Activated CD8-positive, alpha-beta memory T cell treated with anti-CD3 and anti-CD28 coated beads for 4 hours (primary cell): ENCODE results near the gene TNIK.

ENCODE experiments used
- DNase-seq, 2 donors: peaks; one replicate each; pipeline ENCODE4 v3.0.0-alpha.2; 2020; ENCODE audit warnings: low read depth in 2 of 2

Gene TNIK

DNA sequence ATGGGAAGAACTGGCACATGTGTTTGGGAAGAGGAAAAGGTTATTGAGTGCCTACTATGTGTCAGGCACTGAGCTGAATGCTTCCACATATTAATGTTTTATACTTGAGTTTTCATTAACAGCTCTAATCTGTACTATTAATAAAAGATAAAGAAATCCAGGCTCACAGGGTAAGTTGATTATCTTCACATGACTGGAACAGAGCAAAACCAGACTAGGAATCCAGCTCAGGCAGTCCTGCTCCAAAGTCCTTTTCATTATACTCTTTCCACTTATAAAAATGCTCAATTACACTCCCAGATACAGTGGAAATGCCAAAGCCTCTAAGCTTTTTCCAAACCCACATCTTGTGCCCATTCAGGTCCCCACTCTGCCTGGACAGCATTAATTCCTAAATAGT lies 97.6 kb downstream of the TNIK start:
- DNase-seq = no peak

DNA sequence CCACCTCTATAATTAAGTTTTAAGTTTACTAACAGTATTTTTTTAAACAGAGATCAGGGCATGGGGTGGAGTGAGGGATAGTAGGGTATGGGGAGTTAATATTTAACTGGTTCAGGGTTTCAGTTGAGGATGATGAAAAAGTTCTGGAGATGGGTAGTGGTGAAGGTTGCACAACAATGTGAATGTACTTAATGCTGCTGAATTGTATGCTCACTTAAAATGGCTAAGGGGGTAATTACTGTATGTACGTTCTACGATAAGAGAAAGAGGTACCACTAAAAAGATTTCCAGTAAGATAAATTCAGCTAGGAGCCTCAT lies 101.4 kb downstream of the TNIK start:
- no peak for DNase-seq

- DNase-seq = no peak
Observed at GRCh38 chr3:171358181-171358880, 101.9 kb downstream of the TNIK start.

DNA sequence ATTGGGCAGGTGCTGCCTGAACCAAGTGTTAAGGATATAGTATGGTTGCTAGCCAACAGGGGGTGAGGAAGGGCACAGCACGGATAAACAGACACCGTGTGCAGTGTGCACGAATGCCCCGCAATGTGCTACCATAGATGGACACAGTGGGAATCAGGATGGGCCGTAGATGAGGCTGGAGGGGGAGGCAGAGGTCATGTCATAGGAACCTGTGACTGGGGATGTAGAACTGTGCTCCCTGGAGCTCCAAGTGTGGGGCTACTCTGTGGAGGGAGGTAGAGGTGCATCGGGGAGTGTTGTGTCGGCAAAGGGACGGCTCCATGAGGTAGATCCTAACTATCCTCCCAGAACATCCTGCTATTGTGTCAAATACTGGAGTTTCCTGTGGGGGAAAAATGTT lies 102.5 kb downstream of the TNIK start:
- no peak for DNase-seq

- no peak for DNase-seq
Observed at GRCh38 chr3:171356251-171356650, 104.0 kb downstream of the TNIK start.

DNA sequence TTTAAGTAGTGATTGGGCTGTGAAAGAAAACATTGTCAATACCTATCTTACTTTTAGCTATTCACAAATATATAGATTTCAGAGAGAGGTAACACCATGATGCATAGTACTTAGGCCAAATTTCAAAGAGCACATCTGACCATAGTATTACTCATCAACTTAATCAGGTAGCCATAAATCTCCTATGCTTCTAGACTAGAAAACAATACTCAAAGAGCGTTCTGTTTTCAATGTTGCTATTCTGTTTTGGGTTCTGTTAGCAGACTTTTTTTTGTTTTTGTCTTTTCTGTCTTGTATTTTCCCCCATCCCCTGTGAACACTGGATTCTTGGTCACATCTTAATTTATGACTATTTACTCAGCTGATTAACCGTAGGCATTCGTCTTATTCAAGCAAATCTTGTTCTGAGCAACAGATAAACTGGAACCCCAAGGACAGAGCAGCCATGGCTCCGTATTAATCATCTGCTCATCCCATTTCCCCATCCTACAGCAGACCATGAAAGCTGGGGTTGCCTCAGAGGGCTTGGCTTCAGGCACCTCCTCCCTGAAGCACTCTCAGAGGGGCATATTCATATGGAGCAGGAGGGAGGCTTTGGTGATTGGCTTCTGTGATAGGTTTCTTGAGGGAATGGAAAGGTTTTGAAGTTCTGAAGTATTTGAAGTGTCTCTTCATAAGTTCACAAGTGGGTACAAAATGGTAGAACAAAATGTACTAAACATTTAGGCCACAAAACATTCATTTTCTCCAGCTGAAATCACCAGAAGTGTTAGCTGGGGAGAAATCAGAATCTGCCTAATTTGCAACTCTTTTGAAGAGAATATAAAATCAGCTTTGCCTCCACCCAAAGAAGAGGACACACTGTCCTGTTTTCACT lies 105.3 kb downstream of the TNIK start:
- no peak for DNase-seq

- DNase-seq = no peak
Observed at GRCh38 chr3:171354049-171354705, 106.0 kb downstream of the TNIK start.

- DNase-seq = no peak
Observed at GRCh38 chr3:171353423-171353822, 106.8 kb downstream of the TNIK start.

DNA sequence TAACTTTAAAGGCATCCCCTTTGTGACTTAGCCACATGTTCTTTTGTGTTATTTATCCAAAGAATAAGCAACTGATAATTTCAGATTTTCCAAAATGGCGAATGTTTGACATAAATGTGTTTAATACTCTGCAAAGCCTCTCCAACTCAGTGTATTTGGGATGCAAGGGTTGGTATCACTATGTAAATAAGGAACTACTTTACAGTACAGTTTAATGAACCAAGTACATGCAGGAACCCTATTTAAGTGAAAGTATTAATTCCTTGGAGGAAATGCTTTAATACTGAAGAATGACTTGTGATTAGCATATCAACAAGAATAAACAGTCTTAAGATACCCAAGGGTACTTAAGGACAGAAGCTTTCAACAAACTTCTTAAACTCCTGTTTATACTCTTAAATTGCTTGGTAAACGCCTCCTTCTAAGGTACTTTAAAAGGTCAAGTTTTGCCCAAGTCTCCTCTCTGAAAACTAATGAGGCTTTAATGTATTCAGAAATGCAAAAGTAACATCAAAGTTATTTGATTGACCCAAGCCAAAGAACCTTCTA lies 107.7 kb downstream of the TNIK start:
- no peak for DNase-seq

GRCh38 chr3:171351676-171352075 lies 108.5 kb downstream of the TNIK start:
- no peak for DNase-seq

- no peak for DNase-seq
Observed at GRCh38 chr3:171350364-171350763, 109.8 kb downstream of the TNIK start.

GRCh38 chr3:171349392-171349791 lies 110.8 kb downstream of the TNIK start:
- DNase-seq = no peak

DNA sequence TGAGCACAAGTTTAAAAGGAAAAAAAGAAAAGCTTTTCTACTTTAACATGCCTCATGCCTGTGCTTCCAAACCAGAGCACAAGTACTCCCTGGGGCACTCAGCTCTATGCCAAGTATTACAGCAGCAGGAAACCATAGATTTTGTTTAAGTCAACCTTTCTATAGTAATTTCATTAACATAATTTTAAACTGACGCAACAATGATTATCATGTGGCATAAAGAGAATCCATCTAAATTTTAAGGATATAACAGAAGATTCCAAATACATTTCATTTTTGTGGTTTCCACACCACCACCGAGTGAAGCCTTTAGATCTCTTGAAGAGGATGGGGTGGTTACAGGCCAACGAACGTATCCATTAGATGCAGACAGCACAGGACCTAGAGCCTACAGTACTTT lies 112.1 kb downstream of the TNIK start:
- DNase-seq = no peak

- DNase-seq = no peak
Observed at GRCh38 chr3:171347301-171348039, 112.7 kb downstream of the TNIK start.

DNA sequence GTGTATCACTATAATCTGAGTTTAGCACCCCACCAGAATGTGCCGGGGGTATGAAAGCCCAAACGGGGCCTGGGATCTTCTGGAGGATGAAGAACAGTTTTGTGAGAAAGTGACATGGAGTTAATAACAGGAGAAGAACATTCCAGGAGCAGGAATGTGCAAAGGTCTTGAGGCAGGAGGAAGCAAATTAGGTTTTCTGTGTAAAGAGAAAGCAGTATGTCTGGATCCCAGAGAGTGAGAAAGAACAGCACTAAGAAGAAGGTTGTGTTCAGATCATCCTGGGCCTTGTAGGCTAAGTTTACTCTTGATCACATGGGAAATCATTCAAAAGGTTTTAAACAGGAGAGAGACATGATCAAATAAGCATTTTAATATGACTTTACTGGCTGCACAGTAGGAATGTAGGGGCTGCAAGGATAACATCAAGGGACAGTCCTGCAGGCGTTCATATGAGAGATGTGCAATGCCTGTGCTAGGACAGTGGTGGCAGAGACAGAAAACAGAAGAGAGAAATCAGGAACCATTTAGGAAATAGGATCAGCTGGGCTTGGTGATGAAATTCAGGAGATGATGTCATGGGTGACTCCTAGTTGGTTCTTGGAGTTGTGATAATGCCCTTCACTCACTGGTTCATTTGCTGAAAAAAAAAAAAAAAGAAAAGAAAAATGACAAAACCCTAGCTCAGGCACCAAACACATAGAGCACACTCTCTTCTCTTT lies 113.5 kb downstream of the TNIK start:
- no peak for DNase-seq

GRCh38 chr3:171346019-171346418 lies 114.2 kb downstream of the TNIK start:
- no peak for DNase-seq

GRCh38 chr3:171345107-171345843 lies 114.9 kb downstream of the TNIK start:
- DNase-seq = no peak

GRCh38 chr3:171343693-171344092 lies 116.5 kb downstream of the TNIK start:
- DNase-seq = no peak

GRCh38 chr3:171342783-171343420 lies 117.3 kb downstream of the TNIK start:
- no peak for DNase-seq

- DNase-seq = no peak
Observed at GRCh38 chr3:171342200-171342599, 118.0 kb downstream of the TNIK start.
